ENCODE data around the gene NFILZ.

Gene NFILZ, protein sequence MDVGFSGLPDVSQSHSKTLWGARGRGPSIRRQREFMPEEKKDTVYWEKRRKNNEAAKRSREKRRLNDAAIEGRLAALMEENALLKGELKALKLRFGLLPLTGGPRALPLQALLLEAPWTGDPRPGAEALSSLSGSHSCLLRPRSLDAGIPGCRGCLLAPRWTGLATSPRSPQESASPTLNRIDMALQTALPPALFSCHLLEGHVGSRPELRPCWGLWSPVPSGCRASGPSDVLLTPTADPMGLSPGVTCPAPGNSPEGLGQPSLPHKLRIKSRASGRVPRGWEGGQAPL
- 0 to 1.7 (median 0) reads per million in 17 experiments for total RNA-seq

DNA sequence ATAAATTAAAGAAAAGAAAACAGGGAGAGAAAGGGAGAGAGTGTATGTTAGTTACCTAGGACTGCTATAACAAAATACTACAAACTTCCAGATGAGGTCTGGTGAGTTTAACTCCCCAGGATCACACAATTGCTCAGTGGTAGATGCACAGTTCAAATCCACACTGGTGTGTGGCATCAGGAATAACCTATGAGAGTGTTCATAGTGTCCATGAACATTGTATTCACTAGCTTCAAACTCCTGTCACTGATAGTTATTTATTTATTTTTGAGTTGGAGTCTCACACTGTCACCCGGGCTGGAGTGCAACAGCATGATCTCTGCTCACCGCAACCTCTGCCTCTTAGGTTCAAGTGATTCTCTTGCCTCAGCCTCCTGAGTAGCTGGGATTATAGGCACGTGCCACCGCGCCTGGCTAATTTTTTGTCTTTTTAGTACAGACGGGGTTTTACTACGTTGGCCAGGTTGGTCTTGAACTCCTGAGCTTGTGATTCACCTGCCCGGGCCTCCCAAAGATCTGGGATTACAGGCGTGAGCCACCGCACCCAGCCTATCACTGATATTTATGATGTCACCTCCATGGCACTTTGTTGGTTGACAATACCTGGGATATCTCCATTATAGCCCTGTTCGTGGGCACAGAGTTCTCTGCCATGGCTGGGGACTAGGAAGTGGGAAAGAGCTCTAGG lies at the start of gene NFILZ:
TSS of gene NFILZ (plus strand) at position 638 of the 688 bp plus-strand sequence. CDS start 46,133 bp downstream, outside the sequence.
- DNase-seq = no peak

DNA sequence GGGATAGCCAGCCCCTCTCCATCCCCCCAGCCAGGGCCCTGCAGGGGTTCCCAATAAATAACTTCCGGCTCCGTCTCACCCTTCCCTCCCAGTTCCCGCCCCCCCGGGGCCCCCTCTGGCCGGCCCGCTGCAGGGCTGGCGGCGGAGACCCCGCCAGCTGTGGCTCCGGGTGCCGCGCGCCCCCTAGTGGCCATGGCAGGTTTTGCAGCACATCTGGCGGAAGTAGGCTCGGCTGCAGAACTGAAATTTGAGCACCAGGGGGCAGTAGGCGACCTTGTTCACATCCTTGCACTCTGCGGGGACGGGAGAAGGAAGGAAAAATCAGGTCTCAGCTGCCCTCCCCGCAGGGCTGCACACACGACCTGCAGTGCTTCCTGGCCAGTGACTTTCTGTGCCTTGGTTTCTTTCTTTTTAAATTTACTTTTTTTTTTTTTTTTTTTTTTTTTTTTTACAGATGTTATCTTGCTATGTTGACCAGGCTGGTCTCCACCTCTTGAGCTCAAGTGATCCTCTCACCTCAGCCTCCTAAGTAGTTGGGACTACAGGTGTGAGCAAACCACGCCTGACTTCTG lies 49.6 kb upstream of the NFILZ start:
- DNase-seq = peak; percentile 85 to 92 (median 90)

DNA sequence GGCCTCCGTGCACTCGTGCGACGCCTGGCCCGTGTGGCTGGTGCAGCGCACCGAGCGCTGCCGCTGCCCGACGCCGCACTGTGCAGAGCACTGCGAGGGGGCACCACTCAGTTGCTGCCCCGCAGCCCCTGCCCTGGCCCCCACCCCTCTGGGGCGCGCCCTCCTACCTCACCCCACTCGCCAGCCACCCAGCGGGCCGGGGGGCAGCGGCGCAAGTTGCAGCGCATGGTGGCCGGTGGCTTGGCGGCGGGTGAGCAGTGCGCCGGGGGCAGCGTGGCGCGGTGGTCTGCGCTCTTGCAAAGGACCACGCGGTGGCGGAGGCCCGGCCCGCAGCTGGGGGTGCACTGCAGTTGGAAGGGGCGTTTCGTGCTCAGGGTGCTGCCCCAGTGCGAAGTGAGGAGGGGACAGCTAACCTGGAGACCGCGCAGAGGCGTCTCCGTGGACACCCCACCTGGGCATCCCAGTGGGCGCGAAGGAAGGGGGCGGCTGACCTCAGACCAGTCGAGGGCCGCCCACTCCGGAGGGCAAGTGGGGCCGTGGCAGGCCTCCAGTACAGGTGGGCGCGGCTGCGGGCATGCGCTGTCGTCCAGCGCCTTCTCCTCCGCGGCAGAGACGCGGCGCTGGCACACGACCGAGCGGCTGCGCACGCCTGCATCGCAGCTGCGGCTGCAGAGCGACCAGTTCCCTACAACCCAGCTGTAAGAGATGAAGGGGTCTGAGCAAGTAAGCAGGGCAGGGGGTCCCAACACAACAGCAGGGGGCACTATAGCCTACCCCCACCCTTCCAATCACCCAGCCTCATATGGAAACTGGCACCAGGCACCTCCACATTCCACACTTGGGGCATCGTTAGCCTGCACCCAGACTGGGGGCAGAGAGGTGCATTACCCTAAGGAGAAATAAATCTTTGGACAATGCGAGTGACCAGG lies 45.2 kb upstream of the NFILZ start:
- no peak for DNase-seq

DNA sequence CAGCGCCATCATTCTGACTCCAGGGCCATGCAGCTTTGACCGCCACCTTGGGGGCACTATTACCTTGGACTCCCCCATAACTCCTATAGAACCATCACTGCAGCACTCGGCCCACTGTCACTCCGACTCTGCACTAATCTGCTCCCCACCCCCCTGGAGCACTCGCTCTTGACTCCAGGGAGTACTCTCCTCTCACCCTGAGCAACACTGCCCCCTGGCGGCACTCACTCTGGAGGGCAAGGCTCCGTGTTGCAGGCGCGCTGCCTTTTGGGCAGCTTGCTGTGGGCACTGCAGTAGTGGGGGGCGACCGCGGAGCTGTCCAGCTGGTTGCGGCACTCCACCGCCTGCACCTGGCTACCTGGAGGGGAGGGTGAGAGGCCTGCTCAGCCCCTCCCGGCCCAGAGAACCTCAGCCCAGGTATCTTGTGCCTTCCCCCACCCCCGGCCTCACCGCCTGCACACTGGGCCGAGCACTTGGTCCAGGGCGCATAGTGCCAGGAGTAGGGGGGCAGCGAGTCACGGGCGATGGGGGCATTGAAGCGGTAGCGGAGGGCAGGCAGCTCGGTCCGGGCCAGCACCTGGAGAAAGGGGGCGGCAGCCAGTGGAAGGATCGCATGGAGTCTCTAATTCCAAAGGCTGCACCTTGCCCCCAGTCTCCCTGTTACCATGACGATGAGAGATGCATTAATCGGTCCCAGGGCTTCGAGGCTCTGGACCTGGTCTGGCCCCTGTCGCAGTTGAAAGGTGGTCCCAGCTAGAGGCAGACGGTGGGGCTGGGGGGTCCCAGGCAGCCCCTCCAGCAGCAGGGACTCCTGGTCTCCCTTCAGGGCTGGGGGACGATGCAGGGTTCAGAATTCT lies 44.3 kb upstream of the NFILZ start:
- DNase-seq = peak; percentile 41 to 77 (median 55)

DNA sequence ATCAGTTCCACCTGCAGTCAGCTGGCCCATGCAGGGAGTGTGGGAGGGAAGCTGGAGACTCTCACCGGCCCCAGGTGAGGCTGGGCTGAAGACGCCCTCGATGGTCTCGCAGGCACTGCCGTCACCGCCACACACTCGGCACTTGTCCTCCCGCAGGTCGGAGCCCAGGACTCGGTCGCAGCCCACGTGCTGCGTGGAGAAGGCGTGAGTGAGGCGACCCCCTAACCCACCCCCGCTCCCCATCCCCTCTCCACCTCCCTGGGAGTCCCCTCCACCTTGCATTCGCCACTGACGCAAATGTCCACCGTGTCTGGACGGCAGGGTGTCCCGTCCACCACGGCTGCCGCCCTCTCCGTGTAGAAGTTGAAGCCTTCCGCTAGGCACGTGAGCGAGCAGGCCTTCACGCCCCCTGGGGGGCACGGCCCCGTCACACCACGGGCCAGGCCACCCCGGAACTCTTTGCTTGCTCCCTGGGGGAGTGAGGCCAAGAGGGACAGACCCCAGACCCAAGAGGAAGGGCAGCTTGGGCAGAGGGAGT lies 41.2 kb upstream of the NFILZ start:
- DNase-seq = no peak

DNA sequence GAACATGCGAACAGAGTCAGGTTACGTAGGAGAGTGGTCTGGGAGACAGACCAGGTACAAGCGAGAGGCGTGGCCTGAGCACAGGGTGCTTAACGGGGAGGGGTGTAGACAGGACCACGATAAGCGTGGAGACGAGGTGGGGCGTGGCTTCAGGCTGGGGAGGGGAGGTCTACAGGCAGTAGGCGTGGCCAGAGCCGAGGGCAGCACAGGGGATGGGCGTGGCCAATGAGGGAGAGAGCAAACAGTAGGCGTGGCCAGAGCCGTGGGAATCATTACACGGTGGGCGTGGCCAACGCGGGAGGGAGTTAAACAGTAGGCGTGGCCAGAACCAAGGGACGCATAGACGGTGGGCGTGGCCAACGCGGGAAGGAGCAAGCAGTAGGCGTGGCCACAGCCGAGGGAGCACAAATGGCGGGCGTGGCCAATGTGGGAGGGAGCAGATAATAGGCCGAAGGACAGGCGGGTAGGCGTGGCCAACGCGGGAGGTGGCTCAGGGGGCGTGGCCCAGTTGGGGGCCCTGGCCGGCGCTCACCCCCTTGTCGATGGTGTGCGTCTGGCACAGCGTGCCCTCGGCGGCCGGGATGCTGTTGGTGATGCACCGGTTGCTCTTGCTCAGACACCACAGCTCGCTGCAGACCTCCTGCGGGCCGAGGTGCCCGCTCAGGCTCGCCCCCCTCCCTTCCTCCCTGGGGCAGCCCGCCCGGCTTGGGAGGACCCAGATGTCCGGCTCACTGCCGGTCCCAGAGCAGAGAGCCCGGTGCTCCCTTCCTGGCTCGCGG lies 38.0 kb upstream of the NFILZ start:
- peak; percentile 58 to 67 (median 62) for DNase-seq

DNA sequence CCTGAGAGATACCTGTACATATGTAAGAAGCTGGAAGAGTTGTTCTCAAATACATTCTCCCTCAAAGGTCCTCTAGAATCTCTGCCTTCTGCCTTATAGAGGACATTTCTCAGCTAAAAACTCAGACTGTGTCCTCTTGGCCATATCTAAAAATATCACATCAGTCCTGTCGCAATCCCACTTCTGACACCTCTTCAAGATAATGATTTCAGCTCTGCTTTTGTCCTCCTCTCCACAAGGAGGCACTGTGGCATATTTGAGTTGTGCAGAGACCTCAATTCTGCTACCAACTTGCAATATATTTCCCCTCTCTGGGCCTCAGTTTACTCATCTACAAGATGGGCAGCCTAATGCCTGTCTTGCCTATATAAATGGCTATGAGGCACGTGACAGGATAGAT lies 36.5 kb upstream of the NFILZ start:
- no peak for DNase-seq

DNA sequence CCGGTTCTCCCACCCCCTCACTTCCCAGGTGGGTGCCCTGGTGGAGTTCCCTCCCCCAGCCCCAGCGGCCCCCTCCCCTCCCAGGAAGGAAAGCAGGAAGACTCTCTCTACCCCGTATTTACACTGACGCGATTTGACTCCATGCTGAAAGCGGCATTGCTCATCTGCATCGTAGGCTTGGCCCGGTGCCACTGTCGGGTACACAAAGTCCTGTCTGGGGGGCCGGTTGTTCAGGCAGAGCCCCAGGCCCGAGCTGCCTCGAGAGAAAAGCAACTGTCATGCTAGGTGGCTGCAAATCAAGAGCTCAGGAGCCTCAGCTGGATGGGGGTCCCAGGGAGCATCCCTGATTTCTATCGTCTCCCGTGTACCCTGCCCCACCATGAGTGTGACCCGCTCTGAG lies 34.8 kb upstream of the NFILZ start:
- no peak for DNase-seq

DNA sequence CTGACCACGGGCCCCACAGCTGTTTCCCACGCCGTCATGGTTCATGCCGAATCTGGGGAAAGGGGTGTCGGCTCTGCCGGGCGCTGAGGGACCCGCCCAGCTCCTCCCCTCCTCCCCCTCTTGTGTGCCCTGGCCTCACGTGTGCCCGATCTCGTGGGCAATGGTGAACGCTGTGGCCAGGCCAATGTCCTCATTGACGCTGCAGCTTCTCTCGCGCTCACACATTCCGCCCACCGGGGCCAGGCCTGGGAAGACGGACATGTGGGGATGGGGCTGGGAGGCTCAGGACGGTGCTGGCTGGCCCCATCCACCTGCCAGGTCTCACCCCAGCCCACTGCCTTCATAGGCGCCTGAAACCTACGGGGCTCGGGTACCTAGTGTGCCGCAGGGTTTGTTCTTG lies 34.3 kb upstream of the NFILZ start:
- no peak for DNase-seq

DNA sequence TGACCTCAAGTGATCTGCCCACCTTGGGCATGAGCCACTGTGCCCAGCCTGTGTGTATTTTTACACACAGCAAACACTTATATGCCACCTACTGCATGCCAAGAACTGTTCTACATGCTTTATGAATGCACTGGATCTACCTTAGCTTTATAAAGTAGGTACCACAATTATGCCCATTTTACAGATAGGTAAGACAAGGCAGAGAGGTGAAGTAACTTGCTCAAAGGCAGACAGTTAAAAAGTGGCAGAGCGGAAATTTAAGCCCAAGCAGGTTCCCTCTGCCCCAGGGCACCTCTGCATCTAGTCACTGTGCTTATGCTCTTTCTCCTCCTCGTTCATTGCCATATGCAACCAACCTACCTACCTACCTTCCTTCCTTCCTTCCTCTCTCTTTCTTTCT lies 30.4 kb upstream of the NFILZ start:
- no peak for DNase-seq

DNA sequence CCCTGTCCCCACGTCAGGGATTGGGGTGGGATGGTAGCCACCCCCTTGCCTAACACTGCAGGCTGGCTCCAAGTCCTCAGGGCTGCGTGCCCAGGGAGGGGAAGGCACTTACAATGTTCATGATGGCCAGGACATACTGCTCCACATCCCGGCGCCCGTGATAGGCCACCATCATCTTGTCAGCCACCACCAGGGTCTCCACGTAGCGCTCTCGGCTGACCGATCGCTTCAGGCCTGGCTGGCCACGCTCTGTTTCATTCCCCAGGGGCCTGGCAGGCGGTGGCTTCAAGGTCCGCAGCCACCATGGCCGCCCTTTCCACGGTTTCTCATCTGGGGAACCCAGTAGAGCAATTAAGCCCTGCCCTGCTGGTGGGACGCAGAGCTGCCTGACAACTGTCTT lies 29.6 kb upstream of the NFILZ start:
- no peak for DNase-seq

DNA sequence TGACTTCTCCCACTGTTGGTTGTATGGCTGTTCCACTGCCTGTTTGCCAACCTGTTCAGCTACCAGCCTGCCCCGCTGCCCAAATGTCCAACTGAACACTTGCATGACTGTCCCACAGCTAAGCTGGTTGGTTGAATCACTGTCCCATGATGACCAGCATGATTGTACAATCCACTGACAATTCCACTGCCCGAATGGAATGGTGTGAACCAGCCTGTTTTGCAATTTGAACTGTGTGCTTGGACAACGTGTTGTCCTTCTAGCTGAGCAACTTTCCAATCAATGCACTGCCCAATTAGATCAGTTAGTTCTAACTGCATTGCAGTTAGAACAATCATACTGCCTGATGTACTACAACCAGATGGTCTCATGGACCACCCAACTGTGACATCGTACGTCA lies 28.6 kb upstream of the NFILZ start:
- DNase-seq = peak in 1 of 4 experiments; percentile 11

DNA sequence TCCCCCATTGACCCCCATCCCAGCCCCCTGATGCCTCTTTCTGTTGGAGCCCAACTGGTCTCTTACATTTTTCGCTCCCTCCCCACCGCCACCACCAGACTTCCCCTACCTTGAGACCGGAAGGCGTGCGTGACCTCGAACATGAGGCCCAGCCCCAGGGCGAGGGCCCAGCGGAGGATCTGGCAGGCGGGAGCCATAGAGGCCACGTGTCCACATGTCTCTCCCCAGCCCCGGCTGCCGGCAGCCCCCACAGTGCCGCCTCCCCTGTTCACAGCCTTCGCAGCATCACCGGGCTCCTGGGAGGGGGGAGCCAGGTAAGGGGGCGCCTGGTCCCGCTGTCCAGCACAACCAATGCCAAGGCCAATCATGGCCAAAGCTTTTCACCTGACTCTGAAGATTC lies 24.9 kb upstream of the NFILZ start:
- no peak for DNase-seq

DNA sequence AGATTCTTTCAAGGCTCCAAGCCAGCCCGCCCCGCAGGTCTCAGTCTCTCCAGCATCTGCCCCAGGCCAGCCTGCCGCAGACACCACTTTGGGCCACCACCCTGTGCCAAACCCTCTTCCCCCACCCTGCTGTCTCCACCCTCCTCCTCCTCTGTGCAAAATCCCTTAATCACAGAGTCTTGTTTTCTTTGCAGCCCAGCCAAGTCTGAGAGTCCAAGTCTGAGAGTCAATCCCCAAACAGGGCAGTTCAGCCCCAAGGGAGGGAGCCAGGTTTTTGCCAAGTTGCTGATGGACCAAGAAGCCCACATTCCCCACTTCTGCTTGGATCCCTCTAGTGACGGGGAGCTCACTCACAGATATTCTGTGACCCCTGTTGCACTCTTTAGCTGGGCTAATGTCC lies 23.0 kb upstream of the NFILZ start:
- DNase-seq = no peak

DNA sequence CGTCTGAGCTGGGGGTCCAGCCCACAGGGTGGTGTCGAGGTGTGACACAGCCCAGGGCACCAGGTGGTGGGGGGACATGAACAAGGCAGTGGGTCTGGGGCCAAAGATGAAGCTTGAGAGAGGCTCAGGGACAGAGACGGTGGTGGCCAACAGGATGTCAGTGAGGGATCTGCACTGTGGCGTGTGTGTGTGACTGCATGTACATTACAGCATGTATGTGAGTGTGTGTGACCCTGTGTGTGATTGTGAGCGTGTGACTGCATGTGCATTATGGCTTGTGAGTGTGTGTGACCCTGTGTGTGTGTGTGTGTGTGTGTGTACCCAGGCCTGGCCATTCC lies 21.5 kb upstream of the NFILZ start:
- no peak for DNase-seq

DNA sequence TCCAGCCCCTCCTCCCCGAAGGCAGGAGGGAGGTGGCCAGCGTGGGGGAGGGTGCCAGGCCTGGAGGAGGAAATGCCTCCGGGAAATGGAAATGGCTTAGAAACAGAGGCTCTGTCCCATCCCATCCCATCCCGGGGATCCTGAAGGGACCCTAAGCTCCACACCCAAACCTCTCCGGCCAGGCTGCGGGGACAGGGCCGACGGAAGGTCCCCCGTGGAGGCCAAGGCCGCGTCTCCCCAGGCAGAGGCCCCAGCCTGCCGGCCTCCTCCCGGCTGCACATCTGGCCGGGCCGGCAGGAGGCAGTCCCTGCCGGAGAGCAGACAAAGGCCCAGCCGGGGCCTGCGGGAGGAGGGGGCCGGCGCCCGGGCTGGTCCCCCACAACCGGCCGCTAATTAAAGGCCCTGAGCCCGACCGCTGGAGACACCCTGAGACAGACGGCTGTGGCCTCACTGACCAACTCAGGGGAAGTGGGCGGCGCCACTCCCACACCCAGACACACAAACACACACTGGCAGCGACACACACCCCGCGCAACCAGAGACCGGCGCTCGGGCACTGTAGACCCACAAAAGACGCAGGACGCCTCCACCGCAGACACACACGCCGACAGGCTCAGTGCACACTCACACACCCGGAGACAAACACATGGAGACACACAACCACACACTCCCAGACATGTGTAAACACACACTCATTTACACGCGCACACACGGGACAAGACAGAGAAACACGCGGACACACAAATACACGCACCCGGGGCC lies 21.0 kb upstream of the NFILZ start:
- peak; percentile 42 to 76 (median 60) for DNase-seq

DNA sequence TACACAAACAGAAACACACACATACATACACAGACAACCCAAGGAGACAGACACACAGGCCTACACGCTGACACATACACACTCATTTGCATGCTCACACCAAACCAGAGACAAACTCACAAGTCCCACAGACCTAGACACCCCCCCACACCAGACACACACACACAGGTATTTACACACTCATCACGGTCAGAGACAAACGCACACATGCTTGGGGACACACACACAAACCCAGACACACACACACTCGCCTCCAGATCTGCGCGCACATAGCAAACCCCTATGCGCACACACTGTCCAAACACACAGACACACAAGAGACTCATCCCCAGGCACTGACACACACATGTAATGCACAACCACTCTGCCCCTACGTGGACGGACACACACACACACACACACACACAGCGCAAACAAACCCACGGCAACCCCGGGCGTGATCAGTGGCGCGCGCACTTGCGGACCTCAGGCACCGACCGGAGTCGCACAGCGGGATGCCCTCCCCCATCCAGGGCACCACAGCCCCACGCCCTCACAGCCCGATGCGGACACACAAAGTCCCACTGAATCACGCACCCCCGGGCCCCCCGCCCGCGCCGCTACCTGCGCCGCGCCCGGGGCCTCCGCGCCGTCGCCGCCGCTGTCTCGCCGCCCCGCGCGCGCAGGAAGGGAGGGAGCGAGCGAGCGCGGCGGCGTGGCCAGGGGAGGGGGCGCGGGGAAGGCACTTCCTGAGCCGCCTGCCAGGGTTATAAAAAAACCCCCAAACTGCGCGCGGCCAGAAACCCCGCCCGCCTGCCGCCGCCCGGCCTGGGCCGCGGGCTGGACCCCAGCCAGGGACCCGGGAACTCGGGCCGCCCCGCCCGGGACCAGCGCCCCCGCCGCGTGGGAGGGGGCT lies 20.1 kb upstream of the NFILZ start, which contains the start of gene ADAMTS10:
TSS of gene ADAMTS10 (minus strand) at position 675 of the 895 bp plus-strand sequence. CDS start 5,005 bp downstream, outside the sequence.
- peak in 2 of 4 experiments; percentile 17 to 36 for DNase-seq

DNA sequence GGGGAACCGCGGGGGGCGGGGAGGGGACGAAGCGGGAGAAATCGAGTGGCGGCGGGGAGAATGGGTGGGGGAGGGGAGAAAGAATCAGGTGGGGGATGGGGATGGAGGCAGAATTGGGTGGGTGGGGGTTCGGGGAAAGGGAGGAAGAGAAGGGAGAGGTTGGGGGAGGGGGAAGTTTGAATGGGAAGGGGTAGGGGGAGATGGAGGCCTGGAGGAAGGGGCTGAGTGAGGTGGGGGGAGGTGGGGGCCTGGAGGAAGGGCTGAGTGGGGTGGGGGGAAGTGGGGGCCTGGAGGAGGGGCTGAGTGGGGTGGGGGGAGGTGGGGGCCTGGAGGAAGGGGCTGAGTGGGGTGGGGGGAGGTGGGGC lies 19.5 kb upstream of the NFILZ start:
- DNase-seq = no peak

DNA sequence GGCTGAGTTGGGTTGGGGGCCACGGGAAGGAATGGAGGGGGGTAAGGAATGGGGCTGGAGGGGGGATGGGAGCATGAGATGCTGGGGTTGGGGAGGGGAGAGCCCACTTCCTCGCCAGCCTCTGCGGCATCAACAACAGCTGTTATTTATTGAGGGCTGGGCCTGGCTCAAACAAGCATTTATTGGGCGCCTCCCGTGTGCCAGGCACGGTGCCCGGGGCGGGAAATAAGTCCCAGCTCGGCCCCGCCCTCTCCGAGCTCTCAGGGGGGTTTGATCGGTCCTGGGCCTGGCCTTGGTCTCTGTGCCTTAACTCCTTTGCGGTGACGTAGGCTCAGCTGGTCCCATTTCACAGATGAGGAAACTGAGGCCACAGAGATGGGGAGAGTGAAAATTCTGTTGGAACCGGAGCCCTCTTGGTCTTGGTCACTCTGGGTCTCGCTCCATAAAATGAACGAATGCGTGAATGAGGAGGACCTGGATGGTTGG lies 19.0 kb upstream of the NFILZ start:
- no peak for DNase-seq
